Peyer's patch (tissue), 4 donors: ENCODE results near the gene ARHGAP12. TPM values are rescaled to one million over a fixed set of nuclear protein-coding genes. Genes with fewer than 3 reads are reported as not detected.
"Not testable (repeated sequence)": the region's sequence is repeated elsewhere in the genome, so short reads cannot be mapped to it uniquely, and the experiment has no call there.

Experiments
- DNase-seq, 3 donors: peaks; one replicate each; pipeline ENCODE4 v3.0.0-alpha.2; 2017 to 2019
- H3K27ac ChIP-seq, 4 donors: fragments of 200-600 bp; sonication (generic); one replicate each; pipeline ENCODE4 v1.5.1; 2016 to 2019
- H3K27me3 ChIP-seq, 2 donors: fragments of 200-600 bp; sonication (generic); one replicate each; pipeline ENCODE4 v1.5.1; 2019
- H3K36me3 ChIP-seq, 3 donors: fragments of 200-600 bp; sonication (generic); one replicate each; pipeline ENCODE4 v1.5.1; 2016 to 2019
- H3K4me1 ChIP-seq, 4 donors: fragments of 200-600 bp; sonication (generic); one replicate each; pipeline ENCODE4 v1.5.1; 2016 to 2019
- H3K4me3 ChIP-seq, 4 donors: fragments of 200-600 bp; sonication (generic); 1 replicate in 3 of 4; 2 replicates in 1 of 4; pipeline ENCODE4 v1.5.1; 2016 to 2019; ENCODE audit warnings: mild to moderate bottlenecking in 1 of 4
- H3K9me3 ChIP-seq, 4 donors: fragments of 200-600 bp; sonication (generic); one replicate each; pipeline ENCODE4 v1.5.1; 2016 to 2019; ENCODE audit warnings: mild to moderate bottlenecking in 1 of 4
- CTCF ChIP-seq, 6 experiments: fragments of 450-650 bp in 4 of 6; fragments of 200-600 bp in 2 of 6; sonication (generic) in 1 of 6; IDR thresholded peaks; one replicate each; pipeline ENCODE4 v1.5.1; 2017 to 2019; ENCODE audit warnings: antibody characterized with exemption in 6 of 6, mild to moderate bottlenecking in 3 of 6, moderate library complexity in 1 of 6
- POLR2A ChIP-seq, 2 donors: fragments of 450-650 bp; IDR thresholded peaks; one replicate each; pipeline ENCODE4 v1.5.1; 2017; ENCODE audit warnings: antibody characterized with exemption in 2 of 2, mild to moderate bottlenecking in 2 of 2, moderate library complexity in 2 of 2
- total RNA-seq, 4 donors: library from RNA; depleted of rRNA; stranded (reverse); fragments of >200 nt; gene quantifications; one replicate each; pipeline ENCODE4 v1.1.0, GENCODE V29; 2016

Gene ARHGAP12
- total RNA-seq, 4 donors from 2014 or later, result 46.7 to 56.9 (median 52.4) TPM

GRCh38 chr10:31905586-31905985 lies 23.0 kb downstream of the ARHGAP12 start:
- no peak for DNase-seq
- Histone ChIP-seq H3K4me3 (no peak overlapping the region), H3K27me3 (no peaks in the 10 kb centered on the region), H3K9me3 (no peaks in the 10 kb centered on the region), H3K4me1 (no peaks in the 10 kb centered on the region), H3K36me3 (no peaks in the 10 kb centered on the region), H3K27ac (no peak overlapping the region)
- TF ChIP-seq POLR2A (IDR thresholded peaks at IDR 0.05) (no peak), CTCF (IDR thresholded peaks at IDR 0.05) (no peak)

GRCh38 chr10:31902625-31903024 lies 26.0 kb downstream of the ARHGAP12 start:
- Histone ChIP-seq H3K36me3 (no peaks in the 10 kb centered on the region), H3K9me3 (no peaks in the 10 kb centered on the region), H3K27me3 (no peaks in the 10 kb centered on the region), H3K4me1 (peaks cover 0 to 2% (median 0%) of the 10 kb centered on the region in 4 donors), H3K27ac (no peak overlapping the region), H3K4me3 (no peak overlapping the region)
- no peak for DNase-seq
- TF ChIP-seq POLR2A (IDR thresholded peaks at IDR 0.05) (no peak), CTCF (IDR thresholded peaks at IDR 0.05) (no peak)

- peaks cover 0 to 10% (median 0%) of the 10 kb centered on the region in 4 donors for H3K4me1 ChIP-seq
- H3K27me3 ChIP-seq, result no peaks in the 10 kb centered on the region
- TF ChIP-seq CTCF (IDR thresholded peaks at IDR 0.05), result no peak
- TF ChIP-seq POLR2A (IDR thresholded peaks at IDR 0.05), result no peak
- no peak for DNase-seq
- no peaks in the 10 kb centered on the region for H3K36me3 ChIP-seq
- H3K9me3 ChIP-seq, result no peaks in the 10 kb centered on the region
- no peak overlapping the region for H3K4me3 ChIP-seq
- H3K27ac ChIP-seq, result no peak overlapping the region
These were observed 31.1 kb downstream of the ARHGAP12 start for GRCh38 chr10:31897506-31897905.

- H3K36me3 ChIP-seq, result no peaks in the 10 kb centered on the region
- H3K27ac ChIP-seq, result no peak overlapping the region
- no peaks in the 10 kb centered on the region for H3K9me3 ChIP-seq
- H3K4me1 ChIP-seq, result peaks cover 0 to 10% (median 0%) of the 10 kb centered on the region in 4 donors
- TF ChIP-seq POLR2A (IDR thresholded peaks at IDR 0.05), result no peak
- no peak for TF ChIP-seq CTCF (IDR thresholded peaks at IDR 0.05)
- no peaks in the 10 kb centered on the region for H3K27me3 ChIP-seq
- no peak for DNase-seq
- H3K4me3 ChIP-seq, result no peak overlapping the region
These were observed 31.7 kb downstream of the ARHGAP12 start for GRCh38 chr10:31896968-31897384.

GRCh38 chr10:31895722-31896121 lies 32.9 kb downstream of the ARHGAP12 start:
- H3K27ac ChIP-seq, DNase-seq, H3K36me3 ChIP-seq, H3K4me3 ChIP-seq, H3K9me3 ChIP-seq, H3K27me3 ChIP-seq: not testable (repeated sequence)
- H3K4me1 ChIP-seq, result peaks cover 0 to 10% (median 0%) of the 10 kb centered on the region in 4 donors

GRCh38 chr10:31888442-31888841 lies 40.2 kb downstream of the ARHGAP12 start:
- no peaks in the 10 kb centered on the region for H3K36me3 ChIP-seq

More at GRCh38 chr10:31888442-31888841, 40.2 kb downstream of the ARHGAP12 start:
- Histone ChIP-seq H3K4me1 (peaks cover 0 to 6% (median 0%) of the 10 kb centered on the region in 4 donors), H3K9me3 (no peaks in the 10 kb centered on the region), H3K27ac (no peak overlapping the region), H3K27me3 (no peaks in the 10 kb centered on the region), H3K4me3 (no peak overlapping the region)
- DNase-seq, result no peak
- TF ChIP-seq CTCF (IDR thresholded peaks at IDR 0.05) (no peak), POLR2A (IDR thresholded peaks at IDR 0.05) (no peak)
